ENCODE results near the gene ZFP92.
"Not testable (repeated sequence)": the region's sequence is repeated elsewhere in the genome, so short reads cannot be mapped to it uniquely, and the experiment has no call there.

Gene ZFP92

DNA sequence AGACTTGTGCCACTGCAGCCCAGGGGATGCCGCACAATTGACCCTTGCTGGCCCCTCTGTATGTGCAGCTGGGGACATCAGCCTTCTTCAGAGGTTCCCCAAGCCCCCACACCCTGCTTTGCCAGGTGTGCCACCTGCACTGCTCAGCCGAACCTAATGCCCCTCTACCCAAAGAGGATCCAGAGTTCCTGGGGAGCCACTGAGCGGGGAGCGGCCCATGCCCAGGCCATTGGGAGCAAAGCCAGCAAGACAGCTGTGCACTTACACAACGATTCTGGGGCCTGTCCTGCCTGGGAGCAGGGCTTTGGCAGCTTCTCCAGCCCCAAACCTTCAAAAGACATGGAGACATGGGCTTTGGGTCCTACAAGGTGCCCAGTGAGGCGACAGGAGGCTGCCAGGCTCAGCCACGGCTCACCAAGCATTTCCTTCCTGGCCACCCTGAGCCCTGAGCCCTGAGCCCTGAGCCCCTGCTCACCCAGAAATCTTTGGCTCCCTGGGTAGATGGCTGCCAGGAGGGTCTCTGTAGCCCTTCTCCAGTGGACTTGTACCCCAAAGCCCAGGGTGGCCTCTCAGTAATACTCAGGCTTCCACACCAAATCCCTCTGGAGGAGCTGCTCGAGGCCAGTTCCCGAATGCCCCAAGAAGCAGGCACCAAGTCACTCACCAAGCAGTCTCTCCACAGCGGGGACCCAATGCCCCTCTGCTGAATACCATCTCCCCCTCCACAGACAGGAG, 23.1 kb upstream of the ZFP92 start:
- no peak for DNase-seq

DNA sequence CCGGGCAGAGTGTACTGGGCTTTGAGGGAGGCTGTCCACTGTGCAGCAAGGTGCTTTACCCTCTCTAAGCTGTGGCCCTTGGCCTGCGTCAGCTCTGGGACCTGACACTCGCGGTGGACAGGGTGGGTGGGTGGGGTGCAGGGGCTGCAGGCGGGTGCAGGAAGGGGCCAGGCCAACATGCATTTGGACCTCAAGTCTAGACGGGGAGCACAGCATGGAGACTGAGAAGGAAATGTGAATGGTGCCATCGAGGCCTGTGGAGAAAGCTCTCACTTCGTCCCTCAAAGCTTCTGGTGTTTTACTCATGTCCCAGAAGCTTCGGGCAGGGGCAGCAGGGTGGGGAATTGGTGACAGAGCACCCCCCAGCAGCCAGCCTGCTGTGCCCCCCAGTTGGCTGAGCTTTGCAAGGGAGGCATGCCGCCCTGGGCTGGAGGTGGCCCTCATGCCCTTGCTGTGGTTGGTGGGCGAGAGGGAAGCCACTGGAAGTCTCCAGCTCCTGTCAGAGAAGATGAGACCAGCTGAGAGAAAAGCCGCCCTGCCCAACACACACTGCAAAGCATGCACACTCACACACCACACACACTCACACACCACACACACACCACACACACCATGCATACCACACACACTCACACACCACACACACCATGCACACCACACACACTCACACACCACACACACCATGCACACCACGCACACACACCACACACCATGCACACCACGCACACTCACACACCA, 22.4 kb upstream of the ZFP92 start:
- DNase-seq = no peak

DNA sequence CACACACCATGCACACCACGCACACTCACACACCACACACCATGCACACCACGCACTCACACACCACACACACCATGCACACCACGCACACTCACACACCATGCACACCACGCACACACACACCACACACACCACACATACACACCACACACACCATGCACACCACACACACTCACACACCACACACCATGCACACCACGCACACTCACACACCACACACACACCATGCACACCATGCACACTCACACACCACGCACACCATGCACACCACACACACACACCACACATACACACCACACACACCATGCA, 21.9 kb upstream of the ZFP92 start:
- not testable (repeated sequence) for DNase-seq

DNA sequence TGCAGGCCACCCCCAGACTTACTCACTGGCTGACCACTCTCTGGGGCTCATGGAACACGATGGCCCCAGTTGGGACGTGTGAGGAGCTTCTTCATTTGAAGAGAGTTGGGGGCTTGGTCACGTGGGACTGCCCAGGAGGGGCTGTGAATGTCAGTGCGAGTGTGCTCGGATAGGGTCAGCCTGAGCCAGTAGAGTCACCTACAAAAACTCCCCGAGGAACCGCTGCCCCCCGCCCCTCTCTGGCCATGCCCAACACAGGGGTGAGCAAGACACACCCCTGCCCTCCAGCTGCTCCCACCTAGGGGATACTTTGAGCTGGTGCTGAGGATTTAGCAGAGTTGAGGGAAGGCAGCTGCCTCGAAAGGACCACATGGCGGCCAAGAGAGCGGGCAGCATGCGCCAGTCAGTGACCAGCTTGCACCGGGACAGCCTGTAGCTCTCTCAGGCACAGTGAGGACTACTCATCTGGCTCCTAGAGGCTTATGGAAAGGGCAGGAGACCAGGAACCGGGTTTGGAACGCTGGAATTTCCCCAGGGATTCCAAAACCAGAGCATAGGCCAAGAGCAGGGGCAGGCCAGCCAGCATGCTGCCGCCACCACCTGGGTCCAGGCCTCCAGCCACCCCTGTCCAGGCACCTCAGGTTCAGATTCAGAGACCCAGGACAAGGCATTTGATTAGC, 18.5 kb upstream of the ZFP92 start:
- DNase-seq = no peak

DNA sequence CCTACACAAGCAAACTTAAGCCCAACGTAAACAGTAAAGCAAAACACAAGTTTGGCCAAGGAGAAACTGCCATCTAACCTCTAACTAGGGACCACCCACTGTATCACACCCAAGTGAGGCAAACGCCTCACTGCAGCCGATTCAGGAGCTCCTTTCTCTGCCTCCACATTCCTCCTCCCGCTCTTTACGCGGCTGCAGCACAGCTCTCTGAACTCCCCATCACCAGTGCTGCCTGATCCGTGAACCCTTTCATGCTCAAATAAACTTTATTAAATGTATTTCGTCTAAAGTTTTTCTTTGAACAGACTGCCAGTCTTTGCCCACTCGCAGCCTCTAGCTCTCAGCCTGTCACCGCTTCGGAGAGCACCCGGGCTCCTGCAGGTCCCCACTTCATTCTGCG, 16.7 kb upstream of the ZFP92 start:
- DNase-seq = no peak

DNA sequence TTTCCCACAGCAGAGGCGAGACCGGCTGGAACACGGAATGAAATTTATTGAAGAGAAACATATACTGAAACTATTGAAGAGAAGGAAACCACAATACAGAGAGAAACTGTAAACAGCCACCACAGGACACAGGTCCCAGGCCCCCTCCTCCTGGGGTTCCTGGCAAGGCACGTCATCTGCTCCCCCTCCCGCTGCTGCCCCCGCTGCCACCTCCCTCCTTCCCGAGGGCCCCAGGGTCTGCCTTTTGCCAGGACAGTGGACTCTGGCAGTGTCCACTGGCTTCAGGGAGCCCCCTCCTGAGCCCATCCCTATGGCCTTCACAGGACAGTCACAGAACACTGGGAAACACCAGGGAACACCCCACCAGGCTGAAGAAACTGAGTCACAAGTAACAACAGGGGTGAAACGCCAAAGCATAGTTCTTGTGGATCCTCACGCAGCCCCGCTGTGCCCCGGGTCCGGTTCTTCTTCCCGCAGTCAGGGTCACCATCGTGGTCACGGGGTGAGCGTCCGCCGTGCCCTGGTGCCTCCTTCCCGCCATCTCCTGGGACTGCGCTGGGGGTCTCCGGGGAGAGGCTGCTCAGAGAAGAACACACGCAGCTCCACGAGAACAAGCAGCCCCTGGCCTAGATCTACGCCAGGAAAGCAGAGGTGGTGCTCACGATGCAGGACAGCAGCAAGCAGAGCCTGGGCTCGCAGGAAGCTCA, 15.5 kb upstream of the ZFP92 start:
- DNase-seq = no peak

DNA sequence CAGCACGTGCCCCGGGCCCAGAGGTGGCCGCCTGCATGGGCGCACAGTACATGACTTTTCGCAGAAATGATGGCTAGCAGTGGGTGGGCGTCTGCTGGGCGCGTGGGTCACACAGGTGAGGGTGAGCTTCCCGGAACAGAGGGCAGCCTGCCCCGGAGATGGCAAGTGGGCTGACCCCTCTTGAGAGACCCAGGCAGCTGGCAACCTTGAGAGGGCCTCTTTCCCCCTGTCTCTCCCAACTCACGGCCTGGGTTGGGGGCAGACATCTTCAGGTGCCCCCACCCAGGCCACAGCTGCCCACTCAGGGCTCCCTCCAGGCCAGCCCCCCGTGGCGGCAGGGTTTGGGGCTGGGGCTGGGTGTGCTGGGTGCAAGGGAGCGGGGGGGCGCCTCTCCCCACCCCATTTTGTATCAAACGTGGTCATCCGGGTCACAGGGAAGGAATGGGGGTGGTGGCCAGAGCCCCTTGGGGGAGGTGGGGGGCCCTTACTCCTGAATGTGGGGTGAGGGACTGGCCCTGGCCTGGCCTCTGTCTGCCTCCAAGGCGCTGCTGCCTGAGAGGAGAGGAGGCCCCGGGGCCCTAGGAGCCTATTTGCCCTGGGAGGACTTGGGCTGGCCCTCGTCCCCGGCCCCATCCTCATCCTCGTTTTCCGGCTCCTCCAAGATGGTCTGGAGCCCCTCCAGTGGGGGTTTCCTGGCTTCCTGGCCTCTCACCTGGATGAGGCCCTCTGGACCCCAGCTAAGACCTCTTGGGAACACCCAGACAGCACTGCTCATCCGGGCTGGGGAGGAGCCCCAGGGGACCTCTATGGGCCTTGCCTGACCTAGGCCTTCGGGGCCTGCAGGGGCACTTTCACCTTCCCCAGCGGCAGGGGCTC, 14.7 kb upstream of the ZFP92 start:
- no peak for DNase-seq

DNA sequence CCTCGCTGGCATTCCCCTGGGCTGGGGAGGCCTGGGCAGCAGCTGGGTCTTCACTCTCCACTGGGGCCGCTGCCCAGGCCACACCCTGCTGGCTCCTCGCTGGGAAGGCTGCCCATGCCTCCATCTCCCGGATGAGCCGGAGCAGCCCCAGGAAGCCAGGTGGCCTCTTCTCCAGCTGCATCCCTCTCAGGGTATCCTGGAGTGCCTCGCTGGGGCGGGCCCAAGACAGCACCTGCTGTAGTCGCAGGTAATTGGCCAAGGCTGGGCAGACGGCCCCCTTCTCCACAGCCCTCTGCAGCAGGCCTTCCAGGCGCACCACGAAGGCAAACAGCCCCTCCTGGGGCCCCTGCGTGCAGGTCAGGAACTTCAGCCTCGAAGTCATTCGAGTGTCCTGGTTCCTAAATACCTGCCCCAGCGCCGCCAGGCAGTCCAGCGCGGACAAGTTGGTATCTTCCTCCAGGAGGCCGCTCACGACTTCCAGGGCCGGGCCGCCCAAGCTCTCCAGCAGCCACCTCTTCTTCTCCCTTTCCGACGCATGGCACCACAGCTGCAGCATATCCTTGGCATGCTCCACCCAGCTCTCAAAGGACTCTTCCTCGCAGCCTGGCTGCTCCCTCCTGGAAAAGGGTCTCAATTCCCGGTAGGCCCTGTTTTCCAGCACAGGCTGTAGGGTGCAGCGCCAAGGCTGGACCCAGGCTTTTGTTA, 13.9 kb upstream of the ZFP92 start:
- peak; percentile 11 for DNase-seq

DNA sequence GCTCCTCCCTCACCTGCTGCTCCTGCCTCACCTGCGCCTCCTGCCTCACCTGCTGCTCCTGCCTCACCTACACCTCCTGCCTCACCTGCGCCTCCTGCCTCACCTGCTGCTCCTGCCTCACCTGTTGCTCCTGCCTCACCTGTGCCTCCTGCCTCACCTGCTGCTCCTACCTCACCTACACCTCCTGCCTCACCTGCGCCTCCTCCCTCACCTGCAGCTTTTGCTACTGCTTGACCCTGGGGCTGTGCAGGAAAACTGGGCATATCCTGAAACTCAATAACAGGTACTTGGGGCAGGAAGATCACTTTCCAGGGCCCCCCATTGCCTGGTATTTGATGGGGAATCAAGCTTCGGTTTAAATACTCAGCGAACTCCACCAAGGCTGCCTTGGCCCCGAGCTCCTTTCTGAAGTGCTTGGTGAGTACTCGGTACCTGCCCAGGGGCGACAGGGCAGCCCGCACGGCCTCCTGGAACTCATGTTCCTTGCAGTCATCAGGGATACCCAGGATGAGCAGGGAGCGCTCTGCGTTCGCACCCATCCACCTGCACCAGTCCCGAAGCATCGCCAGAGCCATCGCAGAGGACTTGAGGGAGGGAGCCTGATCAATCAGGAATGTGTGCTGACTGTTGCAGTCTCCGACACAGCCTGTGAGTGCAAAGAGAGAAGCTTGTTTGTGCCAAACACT, 12.9 kb upstream of the ZFP92 start:
- no peak for DNase-seq

DNA sequence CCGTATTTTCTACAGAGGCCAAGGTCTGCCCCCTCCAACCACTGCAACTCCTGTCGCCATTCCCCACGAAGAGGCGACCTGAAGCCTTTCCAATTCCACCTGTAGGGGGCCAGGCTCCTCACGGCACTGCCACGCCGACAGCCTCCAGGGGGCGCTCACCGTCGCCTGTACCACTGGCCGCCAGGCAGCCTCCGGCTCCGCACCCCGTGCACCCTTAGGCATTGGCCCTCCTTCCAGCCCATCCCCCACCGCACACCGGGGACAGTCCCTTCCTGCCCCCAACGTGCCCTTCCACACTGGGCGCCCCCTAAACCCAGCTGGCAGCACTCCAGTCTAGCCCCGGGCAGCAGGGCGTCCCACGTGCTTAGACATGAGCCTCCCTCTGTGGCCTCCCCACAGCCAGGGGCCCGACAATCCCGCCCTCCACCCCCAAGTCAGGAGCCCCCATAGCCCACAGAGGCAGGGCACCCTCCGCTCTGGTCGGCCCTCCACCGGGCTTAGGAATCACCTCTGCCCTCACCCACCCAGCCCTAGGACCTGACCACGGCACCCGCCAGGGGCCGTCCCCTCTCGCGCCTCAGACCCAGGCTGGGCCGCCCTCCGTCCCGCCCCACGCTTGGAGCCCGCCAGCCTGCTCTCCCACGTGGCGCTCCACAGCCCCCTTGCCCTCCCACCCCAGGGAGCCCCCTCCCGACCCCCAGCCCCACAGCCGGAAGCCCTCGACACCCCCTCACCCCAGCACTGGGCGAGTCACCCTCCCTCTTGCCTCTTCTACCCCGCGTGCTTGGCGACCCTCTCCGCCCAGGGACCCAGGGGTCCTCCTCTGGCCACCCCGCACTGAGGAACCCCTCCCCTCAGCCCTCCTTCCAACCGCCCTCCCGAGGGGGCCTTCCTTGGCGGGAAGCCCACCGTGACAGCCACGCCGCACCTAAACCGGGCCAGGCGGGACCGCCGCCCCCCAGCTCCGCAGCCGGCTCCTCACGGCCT, 10.8 kb upstream of the ZFP92 start:
- DNase-seq = peak; percentile 59

DNA sequence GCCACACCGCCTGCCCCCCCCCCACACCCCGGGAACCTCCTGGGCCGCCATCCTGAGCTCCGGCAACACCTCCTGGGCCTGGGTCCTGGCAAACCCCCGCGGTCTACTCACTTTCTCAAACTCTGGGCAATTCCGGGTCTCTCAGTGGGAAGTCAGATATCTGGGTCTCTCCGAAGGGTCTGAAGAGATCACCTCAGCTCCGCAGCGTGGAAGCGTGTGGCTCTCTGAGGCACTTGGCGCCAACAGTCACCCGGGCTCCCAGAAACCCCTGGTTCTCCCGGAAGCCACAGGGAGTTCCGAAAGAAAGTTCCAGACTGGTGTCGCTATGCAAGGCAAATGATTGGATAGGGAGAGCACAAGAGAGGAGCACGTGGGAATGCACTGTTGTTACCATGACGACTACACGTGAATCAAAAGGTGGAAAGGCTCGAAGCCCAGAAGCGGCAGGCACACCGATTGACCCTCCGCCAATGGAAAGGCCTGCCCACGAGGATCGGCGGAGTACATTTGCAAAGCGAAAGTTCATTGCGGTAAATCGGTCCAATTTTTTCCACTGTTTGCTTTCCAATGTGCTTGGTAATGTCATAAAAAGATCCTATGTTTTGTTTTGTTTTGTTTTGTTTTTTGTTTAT, 10.0 kb upstream of the ZFP92 start, which contains the start of gene PNMA6E:
Gene PNMA6E (minus strand): TSS at position 218 of the 632 bp plus-strand sequence. CDS start 2,501 bp downstream, outside the sequence.
- DNase-seq = no peak

DNA sequence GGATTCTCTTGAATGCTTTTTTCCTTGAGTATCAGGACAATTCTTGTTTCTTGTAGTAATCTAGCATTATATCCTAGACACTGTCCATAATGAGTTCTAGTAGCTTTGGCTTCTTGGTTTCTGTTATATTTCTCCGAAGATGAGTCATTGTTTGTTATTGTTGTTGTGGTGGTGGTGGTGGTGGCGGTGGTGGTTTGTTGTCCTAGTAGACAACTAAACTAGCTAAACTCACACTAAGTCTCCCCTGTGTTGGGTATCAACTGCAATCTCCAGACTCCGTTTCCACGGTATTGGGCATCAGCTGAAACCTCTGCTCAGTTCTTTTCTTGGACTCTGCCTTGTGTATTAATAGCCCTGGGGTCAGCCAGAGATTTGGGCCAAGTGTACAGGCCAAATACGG, 6.9 kb upstream of the ZFP92 start:
- not testable (repeated sequence) for DNase-seq

DNA sequence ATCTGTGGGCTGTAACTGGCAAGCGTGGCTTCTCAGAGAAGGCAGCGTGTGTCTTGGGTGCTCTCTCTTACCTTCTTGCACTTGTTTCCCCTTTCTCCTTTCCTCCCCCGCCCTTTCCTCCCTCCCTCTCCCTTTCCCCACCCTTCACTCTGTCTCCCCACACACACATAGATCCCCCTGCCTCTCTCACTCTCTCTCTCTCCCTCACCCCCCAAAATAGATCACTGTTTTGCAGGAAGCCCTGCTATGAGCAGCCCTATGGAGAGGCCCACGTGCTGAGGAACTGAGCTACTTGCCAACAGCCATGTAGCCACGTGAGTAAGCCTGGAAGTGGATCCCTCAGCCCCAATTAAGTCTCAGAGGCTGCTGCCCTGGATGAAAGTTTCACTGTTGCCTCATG, 5.8 kb upstream of the ZFP92 start:
- no peak for DNase-seq

DNA sequence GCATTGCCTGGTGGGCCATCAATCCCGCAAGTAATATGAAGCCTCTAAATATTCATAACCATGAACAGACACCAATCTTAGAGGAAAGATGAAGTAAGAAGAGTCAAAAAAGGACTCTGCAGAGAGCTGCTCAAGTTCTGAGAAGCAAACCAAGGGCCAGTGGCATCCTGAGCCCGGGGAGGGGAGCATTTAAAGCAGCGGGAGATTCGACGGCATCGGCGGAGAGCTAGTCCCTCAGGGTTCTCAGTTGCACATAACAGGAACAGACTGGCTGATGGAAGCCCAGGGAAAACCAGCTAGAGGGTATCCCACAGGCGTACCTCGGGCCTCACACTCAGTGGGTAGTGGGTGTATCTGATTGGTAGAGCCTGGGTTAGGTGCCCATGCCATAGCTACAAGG, 5.3 kb upstream of the ZFP92 start:
- DNase-seq = no peak

DNA sequence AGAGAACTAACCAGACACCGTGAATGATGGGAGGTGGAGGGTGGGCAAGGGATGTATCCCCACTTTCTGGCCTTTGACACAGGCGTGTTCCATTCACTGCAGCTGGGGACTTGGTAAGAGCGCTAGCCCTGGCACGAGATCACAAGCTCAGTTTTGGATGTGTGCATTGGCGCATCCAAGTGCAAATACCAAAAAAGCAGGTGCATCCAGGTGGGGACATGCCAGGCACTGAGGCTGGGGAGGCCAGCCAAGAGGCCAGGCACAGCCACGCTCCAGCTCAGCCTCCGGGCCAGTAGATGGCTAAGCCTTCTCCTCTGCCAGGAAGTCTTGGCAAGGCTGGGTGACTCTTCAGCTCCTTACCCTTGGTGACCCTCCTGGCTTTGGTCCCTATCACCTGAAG, 4.4 kb upstream of the ZFP92 start:
- DNase-seq = no peak

DNA sequence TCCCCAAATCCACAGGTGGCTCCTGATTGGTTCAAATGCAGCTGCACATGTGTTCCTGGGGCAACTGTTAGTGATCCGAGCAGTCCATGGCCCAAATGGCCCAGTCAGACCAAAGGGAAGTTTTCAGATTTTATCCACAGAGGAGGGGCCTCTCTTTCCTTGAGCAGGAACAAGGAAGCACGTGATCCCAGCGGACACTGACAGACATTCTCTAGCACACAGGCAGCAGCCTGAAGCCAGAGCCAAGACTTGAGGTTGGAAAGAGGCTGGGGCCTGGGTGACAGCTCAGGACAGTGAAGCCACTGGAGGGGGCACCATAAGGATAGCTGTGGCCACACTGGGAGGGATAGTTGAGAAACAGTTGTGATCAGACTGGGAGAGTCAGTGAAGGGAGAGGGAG, 3.5 kb upstream of the ZFP92 start:
- no peak for DNase-seq

DNA sequence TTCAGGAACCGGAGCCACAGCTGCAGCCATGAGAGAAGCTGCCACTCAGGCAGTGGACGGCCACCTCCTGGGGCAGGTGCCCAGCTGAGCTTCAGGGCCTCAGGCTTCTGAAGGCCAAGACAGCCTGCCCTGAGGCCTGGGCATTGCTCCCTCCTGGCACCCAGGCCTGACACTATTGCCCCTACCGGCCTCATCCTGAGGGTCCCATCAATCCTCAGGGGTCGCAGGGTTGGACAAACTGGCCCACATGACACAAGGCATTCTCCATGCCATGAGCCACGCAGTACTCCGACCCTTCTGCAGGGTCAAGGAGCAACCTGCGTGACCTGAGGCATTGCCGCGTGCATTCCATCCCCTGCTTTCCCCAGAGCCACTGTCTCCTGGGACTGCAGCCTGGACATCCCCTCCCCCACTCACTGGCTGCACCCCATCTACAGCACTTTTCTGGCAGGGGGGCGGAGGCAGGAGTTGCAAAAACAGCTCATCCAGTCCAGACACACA, 3.0 kb upstream of the ZFP92 start:
- DNase-seq = no peak

DNA sequence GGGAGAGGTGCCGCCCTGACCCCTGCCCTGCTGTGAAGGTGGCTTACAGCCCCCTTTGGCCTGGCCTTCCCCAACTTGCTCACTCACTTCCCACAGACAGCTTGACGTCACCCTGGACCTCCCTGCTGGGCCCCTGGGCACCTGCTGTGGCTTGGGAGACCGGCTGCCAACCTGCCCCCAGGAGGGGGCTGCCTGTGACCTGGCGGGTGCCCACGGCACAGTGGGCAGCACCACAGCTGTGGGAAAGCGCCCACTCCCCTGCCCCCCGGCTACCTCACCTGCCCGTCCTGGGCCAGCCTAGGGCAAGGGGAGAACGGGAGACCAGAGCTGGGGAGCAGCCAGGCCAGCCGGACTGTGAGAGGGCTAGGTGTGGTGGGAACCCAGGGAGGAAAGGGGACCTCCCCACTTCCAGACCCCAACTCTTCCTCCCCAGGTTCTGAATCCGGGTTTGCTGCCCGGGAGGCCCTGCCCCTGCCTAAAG, 2.4 kb upstream of the ZFP92 start:
- DNase-seq = no peak
